ENCODE measurements around the gene FARP2.

DNA sequence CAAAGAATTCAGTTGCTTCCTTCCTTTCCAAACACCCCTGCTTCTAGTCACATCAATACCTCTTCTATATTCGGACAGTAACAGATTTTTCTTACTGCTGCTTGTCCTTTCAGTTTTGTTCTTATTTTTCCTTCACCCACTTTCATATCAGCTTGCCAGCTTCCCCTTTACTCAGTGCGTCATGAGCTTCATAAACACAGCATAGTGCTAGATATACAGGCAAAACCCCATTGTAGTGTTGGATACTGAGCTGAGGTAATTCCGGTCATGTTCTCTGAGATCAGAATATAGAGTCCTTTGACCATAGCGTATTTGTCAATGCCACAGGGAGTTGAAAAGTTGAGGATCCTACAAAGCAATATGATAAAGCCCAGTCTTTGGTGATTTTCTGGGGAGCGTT, 2.4 kb downstream of the FARP2 start:
- no peak for TF ChIP-seq EP300 (IDR thresholded peaks at IDR 0.05)
- TF ChIP-seq, protein P1, sequence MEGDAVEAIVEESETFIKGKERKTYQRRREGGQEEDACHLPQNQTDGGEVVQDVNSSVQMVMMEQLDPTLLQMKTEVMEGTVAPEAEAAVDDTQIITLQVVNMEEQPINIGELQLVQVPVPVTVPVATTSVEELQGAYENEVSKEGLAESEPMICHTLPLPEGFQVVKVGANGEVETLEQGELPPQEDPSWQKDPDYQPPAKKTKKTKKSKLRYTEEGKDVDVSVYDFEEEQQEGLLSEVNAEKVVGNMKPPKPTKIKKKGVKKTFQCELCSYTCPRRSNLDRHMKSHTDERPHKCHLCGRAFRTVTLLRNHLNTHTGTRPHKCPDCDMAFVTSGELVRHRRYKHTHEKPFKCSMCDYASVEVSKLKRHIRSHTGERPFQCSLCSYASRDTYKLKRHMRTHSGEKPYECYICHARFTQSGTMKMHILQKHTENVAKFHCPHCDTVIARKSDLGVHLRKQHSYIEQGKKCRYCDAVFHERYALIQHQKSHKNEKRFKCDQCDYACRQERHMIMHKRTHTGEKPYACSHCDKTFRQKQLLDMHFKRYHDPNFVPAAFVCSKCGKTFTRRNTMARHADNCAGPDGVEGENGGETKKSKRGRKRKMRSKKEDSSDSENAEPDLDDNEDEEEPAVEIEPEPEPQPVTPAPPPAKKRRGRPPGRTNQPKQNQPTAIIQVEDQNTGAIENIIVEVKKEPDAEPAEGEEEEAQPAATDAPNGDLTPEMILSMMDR (IDR thresholded peaks at IDR 0.05) = no peak
- no peak for TF ChIP-seq POLR2A (IDR thresholded peaks at IDR 0.05; ENCODE audit: low read depth)
- TF ChIP-seq POLR2AphosphoS5 (IDR thresholded peaks at IDR 0.05) = no peak

Data from esophagus muscularis mucosa (tissue), 4 donors.